AG10803 (cell line): Measurements from ENCODE around the gene CCDC107.
"Not testable (repeated sequence)": the region's sequence is repeated elsewhere in the genome, so short reads cannot be mapped to it uniquely, and the experiment has no call there.

Experiments
- DNase-seq: peaks from one replicate; pipeline ENCODE4 v3.0.0; 2010; ENCODE audit warnings: low read depth
- H3K4me3 ChIP-seq: 2 replicates; pipeline ENCODE4 v1.5.1; 2011; ENCODE audit warnings: mild to moderate bottlenecking, low read length, control low read depth
- CTCF ChIP-seq: conservative IDR thresholded peaks from 2 replicates; pipeline ENCODE4 v1.5.1; 2011; ENCODE audit warnings: mild to moderate bottlenecking, low read length, control low read depth, inconsistent platforms

Gene CCDC107

DNA sequence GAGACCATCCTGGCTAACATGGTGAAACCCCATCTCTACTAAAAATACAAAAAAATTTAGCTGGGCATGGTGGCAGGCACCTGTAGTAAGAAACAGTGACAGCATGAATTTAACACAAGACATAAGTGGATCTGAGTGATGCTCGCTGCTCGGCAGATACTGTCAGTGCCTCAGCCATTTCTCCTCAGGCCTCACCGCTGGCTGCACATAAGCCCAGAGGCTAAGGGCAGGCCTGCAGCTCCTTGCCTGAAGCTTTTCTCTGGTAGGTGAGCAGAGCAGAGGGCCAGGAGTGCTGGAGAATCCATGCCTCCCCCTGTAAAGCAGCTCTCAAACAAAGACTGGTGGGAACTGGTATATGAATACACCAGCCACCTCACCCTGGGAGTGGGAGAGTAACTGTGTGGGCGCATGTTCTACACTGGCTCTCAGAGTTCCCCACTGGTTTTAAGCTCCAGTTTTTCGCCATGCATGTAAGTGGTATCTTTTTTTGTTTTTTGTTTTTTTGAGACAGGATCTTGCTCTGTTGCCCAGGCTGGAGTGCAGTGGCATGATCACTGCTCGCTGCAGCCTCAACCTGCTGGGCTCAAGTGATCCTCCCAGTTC, 29.6 kb upstream of the CCDC107 start:
- TF ChIP-seq CTCF: no peak
- DNase-seq: no peak

GRCh38 chr9:35629597-35629996, 28.5 kb upstream of the CCDC107 start:
- DNase-seq: no peak
- TF ChIP-seq CTCF: no peak
- no peak overlapping the region for H3K4me3 ChIP-seq

More for the DNA sequence above, 29.6 kb upstream of the CCDC107 start:
- H3K4me3 ChIP-seq: no peak overlapping the region

DNA sequence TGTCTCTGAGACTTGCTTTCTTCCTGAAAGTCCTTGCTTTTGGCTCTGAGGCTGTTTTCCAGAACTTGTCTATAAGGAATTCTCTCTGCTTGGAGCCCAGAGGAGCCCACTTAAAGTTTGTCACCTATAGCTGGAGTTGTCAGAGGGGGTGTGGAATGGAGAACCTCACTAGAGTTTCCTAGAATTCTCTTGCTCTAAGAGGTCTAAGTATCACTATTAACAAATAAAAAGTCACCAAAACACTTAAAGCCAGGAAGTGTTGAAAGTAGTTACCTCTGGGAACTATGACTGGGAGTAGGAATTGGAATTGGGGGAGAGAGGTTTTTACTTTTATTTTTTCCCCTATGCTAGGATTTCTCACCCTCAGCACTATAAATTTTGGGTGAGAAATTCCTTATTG, 22.4 kb upstream of the CCDC107 start:
- DNase-seq: no peak
- no peak overlapping the region for H3K4me3 ChIP-seq
- TF ChIP-seq CTCF: no peak

GRCh38 chr9:35636135-35636876, 21.8 kb upstream of the CCDC107 start:
- no peak overlapping the region for H3K4me3 ChIP-seq
- TF ChIP-seq CTCF: no peak
- DNase-seq: no peak

- DNase-seq, H3K4me3 ChIP-seq: not testable (repeated sequence)
Observed at GRCh38 chr9:35636877-35637246, 21.2 kb upstream of the CCDC107 start.

- not testable (repeated sequence) for DNase-seq, H3K4me3 ChIP-seq
Observed at GRCh38 chr9:35637427-35637955, 20.6 kb upstream of the CCDC107 start.

GRCh38 chr9:35638751-35639150, 19.3 kb upstream of the CCDC107 start:
- not testable (repeated sequence) for H3K4me3 ChIP-seq, DNase-seq

DNA sequence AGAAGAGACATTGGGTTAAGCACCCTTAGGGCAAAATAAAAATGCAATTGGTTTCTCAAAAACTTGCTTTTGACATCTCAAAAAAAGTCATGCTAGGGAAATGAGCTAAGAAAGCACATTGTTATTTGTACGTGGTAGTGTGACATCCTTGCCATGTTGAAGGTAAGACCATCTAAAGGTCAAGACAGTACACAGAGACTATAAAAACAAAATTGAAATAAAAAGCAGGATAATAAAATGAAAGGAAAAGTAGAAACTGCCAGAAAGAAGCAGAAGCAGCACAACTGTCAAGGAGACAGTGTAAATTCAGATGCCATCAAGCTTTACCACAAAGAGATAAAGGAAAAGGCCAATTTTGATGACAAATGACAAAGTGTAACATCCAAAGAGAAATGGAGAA, 18.9 kb upstream of the CCDC107 start:
- not testable (repeated sequence) for DNase-seq, H3K4me3 ChIP-seq

- no peak for TF ChIP-seq CTCF
- no peak overlapping the region for H3K4me3 ChIP-seq
- DNase-seq: no peak
Observed at GRCh38 chr9:35639631-35640030, 18.5 kb upstream of the CCDC107 start.

DNA sequence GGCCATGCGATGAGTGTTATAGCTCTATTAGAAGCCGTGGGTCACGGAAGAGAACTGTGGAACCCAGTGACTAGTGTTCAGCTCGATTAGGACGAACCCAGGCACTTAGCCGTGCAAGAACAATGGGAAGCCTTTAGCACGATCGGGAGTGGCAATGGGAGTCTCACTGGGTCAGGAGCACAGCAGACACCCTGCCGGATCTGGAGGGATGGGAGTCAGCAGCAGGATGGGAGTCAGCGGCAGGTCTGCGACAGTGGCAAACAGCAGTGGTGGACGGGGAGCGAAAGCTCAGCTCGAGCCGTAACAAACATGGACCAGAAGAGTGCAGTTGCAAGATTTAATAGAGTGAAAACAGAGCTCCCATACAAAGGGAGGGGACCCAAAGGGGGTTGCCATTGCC, 17.7 kb upstream of the CCDC107 start:
- not testable (repeated sequence) for H3K4me3 ChIP-seq, DNase-seq

DNA sequence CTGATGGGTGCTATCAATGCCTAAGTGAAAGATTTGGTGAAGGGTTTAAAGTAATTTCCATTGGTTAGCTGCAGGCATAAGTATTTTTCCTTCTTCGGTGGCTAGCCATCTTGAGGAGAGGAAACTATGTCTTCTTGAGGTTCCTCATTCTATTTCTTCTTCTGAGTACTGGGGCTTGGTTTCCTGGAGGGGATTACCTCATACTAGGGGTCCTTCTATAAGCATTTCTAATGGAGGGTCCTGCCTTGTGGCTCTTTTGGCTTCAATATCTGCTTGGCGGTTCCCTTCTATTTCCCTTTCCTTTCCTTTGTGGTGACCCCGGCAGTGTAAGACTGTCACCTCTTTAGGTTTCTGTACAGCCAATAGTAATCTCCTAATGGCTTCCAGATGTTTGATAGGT, 16.6 kb upstream of the CCDC107 start:
- DNase-seq: not testable (repeated sequence)

More for the DNA sequence above, 16.6 kb upstream of the CCDC107 start:
- H3K4me3 ChIP-seq: not testable (repeated sequence)
